HepG2 (cell line): ENCODE measurements around the gene TOPBP1. TPM values are rescaled to one million over a fixed set of nuclear protein-coding genes. Genes with fewer than 3 reads are reported as not detected.

Experiments
- ATRX ChIP-seq: sonication (generic); formaldehyde crosslinking; IDR thresholded peaks from 2 replicates; pipeline ENCODE4 v1.4.0; 2020; ENCODE audit warnings: missing genetic modification reagents, borderline replicate concordance
- CREM ChIP-seq, 2 experiments: sonication (generic) in 1 of 2; formaldehyde crosslinking in 1 of 2; IDR thresholded peaks; 2 replicates each; pipeline versions ENCODE4 v1.4.0 to v1.6.1; 2016 to 2020; ENCODE audit warnings: antibody characterized with exemption in 1 of 2, mild to moderate bottlenecking in 1 of 2, missing genetic modification reagents in 1 of 2
- E2F2 ChIP-seq: sonication (generic); formaldehyde crosslinking; IDR thresholded peaks from 2 replicates; pipeline ENCODE4 v1.4.0; 2020; ENCODE audit warnings: missing genetic modification reagents, borderline replicate concordance
- GABPB1 ChIP-seq: IDR thresholded peaks from 2 replicates; pipeline ENCODE4 v1.6.1; 2016; ENCODE audit warnings: mild to moderate bottlenecking, missing genetic modification reagents, moderate library complexity, missing compliant biosample characterization
- GLI4 ChIP-seq: sonication (generic); formaldehyde crosslinking; IDR thresholded peaks from 2 replicates; pipeline ENCODE4 v1.5.1; 2020; ENCODE audit warnings: missing genetic modification reagents, mild to moderate bottlenecking, moderate library complexity, borderline replicate concordance
- KAT8 ChIP-seq: IDR thresholded peaks from 2 replicates; pipeline ENCODE4 v1.6.1; 2016; ENCODE audit warnings: missing genetic modification reagents, missing compliant biosample characterization
- KDM4B ChIP-seq: sonication (generic); formaldehyde crosslinking; IDR thresholded peaks from 2 replicates; pipeline ENCODE4 v1.4.0; 2020; ENCODE audit warnings: missing genetic modification reagents
- PHF8 ChIP-seq: sonication (generic); formaldehyde crosslinking; IDR thresholded peaks from 2 replicates; pipeline ENCODE4 v1.5.0; 2020; ENCODE audit warnings: missing genetic modification reagents
- RAD21 ChIP-seq: fragments of 450-650 bp; formaldehyde crosslinking; IDR thresholded peaks from 2 replicates; pipeline ENCODE4 v1.5.0; 2020; ENCODE audit warnings: mild to moderate bottlenecking
- SALL1 ChIP-seq: sonication (generic); formaldehyde crosslinking; IDR thresholded peaks from 2 replicates; pipeline ENCODE4 v1.8.0; 2022; ENCODE audit warnings: mild to moderate bottlenecking, missing genetic modification reagents
- TFDP1 ChIP-seq: IDR thresholded peaks from 2 replicates; pipeline ENCODE4 v1.6.1; 2016; ENCODE audit warnings: missing compliant biosample characterization, missing genetic modification reagents, borderline replicate concordance
- TFDP2 ChIP-seq: sonication (generic); formaldehyde crosslinking; IDR thresholded peaks from 2 replicates; pipeline ENCODE4 v1.4.0; 2020; ENCODE audit warnings: missing genetic modification reagents
- ZMYM3 ChIP-seq: sonication (generic); formaldehyde crosslinking; IDR thresholded peaks from 2 replicates; pipeline ENCODE4 v1.5.1; 2020; ENCODE audit warnings: mild to moderate bottlenecking, missing genetic modification reagents
- ZNF691 ChIP-seq: sonication (generic); formaldehyde crosslinking; IDR thresholded peaks from 2 replicates; pipeline ENCODE4 v1.4.0; 2020; ENCODE audit warnings: missing genetic modification reagents, low read depth, mild to moderate bottlenecking, borderline replicate concordance
- polyA plus RNA-seq, 8 experiments: library from polyadenylated mRNA; depleted of rRNA in 3 of 8; stranded (reverse) in 7 of 8; unstranded in 1 of 8; fragments of >200 nt; fragmentation: Illumina TruSeq in 4 of 8; extraction: Trizol in 4 of 8; gene quantifications; 2 replicates each; pipeline versions ENCODE4 v1.2.1 to v1.2.3, GENCODE V29; 2011 to 2016; ENCODE audit warnings: low read depth in 4 of 8, missing spikeins in 1 of 8, mixed read lengths in 1 of 8; ENCODE audit not compliant: insufficient read depth in 1 of 8
- total RNA-seq, 5 experiments: library from RNA; depleted of rRNA; stranded (reverse); fragments of >200 nt; fragmentation: Illumina TruSeq; extraction: Trizol; gene quantifications; 2 replicates each; pipeline ENCODE4 v1.2.3, GENCODE V29; 2016; ENCODE audit warnings: low read depth in 1 of 5
- TF ChIP-seq, protein P1 (sequence below): sonication (generic); formaldehyde crosslinking; conservative IDR thresholded peaks from 2 replicates; pipeline ENCODE4 v1.4.0; 2020; ENCODE audit warnings: missing genetic modification reagents
- TF ChIP-seq, protein P2 (sequence below): IDR thresholded peaks from 2 replicates; pipeline ENCODE4 v1.6.1; 2016; ENCODE audit warnings: mild to moderate bottlenecking
- TF ChIP-seq, protein P3 (sequence below): sonication (generic); formaldehyde crosslinking; IDR thresholded peaks from 2 replicates; pipeline ENCODE4 v1.4.0; 2020; ENCODE audit warnings: missing genetic modification reagents
- TF ChIP-seq, protein P4 (sequence below): sonication (generic); formaldehyde crosslinking; IDR thresholded peaks from 2 replicates; pipeline ENCODE4 v1.8.1; 2022; ENCODE audit warnings: mild to moderate bottlenecking, missing genetic modification reagents

The TOPBP1 gene
- total and polyA plus RNA-seq, 2 of the 13 experiments (the other 11 are each of a cell fraction or from before 2014, with no cell fraction given), result 24.3 to 42.9 TPM

DNA sequence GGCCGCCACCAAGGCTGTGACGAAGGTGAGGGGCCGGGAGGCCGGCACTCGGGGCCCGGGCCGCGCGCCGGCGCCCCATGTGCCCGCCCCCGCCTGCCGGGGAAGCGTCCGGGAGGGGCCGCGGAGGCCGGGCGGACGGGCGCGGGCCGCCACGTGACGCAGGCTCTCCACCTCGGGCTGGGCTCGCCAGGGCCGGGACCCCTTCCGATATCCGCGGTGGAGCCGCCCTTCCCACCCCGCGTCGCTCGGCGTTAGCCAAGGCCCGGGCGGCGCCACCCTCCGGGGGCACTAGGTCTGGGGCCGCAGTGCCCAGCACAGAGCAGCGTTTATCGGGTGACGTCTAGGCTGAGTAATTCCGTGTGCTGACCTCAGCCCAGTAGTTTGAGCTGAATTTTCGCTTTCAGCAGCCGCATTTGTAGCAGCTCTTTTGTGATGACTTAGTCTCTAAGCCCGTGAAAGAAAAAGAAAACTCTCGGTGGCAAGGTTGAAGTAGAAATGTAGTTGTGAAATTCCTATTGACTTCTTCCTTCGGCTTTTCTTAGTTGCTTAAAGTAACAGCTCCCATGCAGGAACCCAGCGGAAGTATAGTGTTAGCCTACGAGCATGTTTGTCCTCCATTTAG is 87.4 kb downstream of the TOPBP1 start (continued):
- 0 out of 2 replicates have a peak, but pooled peaks have one; percentile 50 for TF ChIP-seq ZNF691
- peak; percentile 53; the same call in 1 of the 2 replicates for TF ChIP-seq SALL1 (CRISPR knock-in tag)
- TF ChIP-seq CREM (IDR thresholded peaks at IDR 0.05), result peak; percentile 16; the same call in 1 of the 2 replicates
- TF ChIP-seq CREM (CRISPR knock-in tag; IDR thresholded peaks at IDR 0.05), result no peak
- 0 out of 2 replicates have a peak, but pooled peaks have one; percentile 25 for TF ChIP-seq KDM4B (CRISPR knock-in tag)
- no peak for TF ChIP-seq GLI4 (CRISPR knock-in tag)
- TF ChIP-seq TFDP2 (CRISPR knock-in tag), result peak; percentile 51; the same call in 1 of the 2 replicates
- TF ChIP-seq, protein P1, sequence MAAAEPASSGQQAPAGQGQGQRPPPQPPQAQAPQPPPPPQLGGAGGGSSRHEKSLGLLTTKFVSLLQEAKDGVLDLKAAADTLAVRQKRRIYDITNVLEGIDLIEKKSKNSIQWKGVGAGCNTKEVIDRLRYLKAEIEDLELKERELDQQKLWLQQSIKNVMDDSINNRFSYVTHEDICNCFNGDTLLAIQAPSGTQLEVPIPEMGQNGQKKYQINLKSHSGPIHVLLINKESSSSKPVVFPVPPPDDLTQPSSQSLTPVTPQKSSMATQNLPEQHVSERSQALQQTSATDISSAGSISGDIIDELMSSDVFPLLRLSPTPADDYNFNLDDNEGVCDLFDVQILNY, result no peak
- TF ChIP-seq TFDP1 (CRISPR knock-in tag), result 0 out of 2 replicates have a peak, but pooled peaks have one; percentile 24
- 0 out of 2 replicates have a peak, but pooled peaks have one; percentile 5 for TF ChIP-seq ZMYM3
- peak; percentile 5; the same call in 1 of the 2 replicates for TF ChIP-seq KAT8 (CRISPR knock-in tag)
- peak; percentile 62; the same call in 1 of the 2 replicates for TF ChIP-seq GABPB1 (CRISPR knock-in tag)
- TF ChIP-seq ATRX (CRISPR knock-in tag), result no peak
- peak; percentile 63 for TF ChIP-seq PHF8 (CRISPR knock-in tag)
- TF ChIP-seq RAD21 (CRISPR knock-in tag), result peak; percentile 70
- TF ChIP-seq, protein P2, sequence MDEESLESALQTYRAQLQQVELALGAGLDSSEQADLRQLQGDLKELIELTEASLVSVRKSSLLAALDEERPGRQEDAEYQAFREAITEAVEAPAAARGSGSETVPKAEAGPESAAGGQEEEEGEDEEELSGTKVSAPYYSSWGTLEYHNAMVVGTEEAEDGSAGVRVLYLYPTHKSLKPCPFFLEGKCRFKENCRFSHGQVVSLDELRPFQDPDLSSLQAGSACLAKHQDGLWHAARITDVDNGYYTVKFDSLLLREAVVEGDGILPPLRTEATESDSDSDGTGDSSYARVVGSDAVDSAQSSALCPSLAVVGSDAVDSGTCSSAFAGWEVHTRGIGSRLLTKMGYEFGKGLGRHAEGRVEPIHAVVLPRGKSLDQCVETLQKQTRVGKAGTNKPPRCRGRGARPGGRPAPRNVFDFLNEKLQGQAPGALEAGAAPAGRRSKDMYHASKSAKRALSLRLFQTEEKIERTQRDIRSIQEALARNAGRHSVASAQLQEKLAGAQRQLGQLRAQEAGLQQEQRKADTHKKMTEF (CRISPR knock-in tag), result peak; percentile 53; the same call in 1 of the 2 replicates
- TF ChIP-seq, protein P3, sequence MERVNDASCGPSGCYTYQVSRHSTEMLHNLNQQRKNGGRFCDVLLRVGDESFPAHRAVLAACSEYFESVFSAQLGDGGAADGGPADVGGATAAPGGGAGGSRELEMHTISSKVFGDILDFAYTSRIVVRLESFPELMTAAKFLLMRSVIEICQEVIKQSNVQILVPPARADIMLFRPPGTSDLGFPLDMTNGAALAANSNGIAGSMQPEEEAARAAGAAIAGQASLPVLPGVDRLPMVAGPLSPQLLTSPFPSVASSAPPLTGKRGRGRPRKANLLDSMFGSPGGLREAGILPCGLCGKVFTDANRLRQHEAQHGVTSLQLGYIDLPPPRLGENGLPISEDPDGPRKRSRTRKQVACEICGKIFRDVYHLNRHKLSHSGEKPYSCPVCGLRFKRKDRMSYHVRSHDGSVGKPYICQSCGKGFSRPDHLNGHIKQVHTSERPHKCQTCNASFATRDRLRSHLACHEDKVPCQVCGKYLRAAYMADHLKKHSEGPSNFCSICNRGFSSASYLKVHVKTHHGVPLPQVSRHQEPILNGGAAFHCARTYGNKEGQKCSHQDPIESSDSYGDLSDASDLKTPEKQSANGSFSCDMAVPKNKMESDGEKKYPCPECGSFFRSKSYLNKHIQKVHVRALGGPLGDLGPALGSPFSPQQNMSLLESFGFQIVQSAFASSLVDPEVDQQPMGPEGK (CRISPR knock-in tag), result peak; percentile 61
- 0 out of 2 replicates have a peak, but pooled peaks have one; percentile 37 for TF ChIP-seq E2F2 (CRISPR knock-in tag)
- TF ChIP-seq, protein P4, sequence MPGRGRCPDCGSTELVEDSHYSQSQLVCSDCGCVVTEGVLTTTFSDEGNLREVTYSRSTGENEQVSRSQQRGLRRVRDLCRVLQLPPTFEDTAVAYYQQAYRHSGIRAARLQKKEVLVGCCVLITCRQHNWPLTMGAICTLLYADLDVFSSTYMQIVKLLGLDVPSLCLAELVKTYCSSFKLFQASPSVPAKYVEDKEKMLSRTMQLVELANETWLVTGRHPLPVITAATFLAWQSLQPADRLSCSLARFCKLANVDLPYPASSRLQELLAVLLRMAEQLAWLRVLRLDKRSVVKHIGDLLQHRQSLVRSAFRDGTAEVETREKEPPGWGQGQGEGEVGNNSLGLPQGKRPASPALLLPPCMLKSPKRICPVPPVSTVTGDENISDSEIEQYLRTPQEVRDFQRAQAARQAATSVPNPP (CRISPR knock-in tag), result no peak
